ENCODE results near the gene SF3B3. TPM values are rescaled to one million over a fixed set of nuclear protein-coding genes. Genes with fewer than 3 reads are reported as not detected.
"Not testable (repeated sequence)": the region's sequence is repeated elsewhere in the genome, so short reads cannot be mapped to it uniquely, and the experiment has no call there.

SF3B3 gene
- total RNA-seq, 1 donor from 2014 or later = 50.8 TPM

DNA sequence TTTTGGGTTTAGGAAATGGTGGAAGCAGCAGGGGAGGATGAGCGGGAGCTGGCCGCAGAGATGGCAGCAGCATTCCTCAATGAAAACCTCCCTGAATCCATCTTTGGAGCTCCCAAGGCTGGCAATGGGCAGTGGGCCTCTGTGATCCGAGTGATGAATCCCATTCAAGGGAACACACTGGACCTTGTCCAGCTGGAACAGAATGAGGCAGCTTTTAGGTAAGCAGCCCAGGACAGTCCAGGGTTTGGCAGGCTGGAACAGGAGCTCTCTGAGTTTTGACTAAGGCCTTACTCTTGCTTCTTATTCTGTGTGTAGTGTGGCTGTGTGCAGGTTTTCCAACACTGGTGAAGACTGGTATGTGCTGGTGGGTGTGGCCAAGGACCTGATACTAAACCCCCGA, 41.4 kb downstream of the SF3B3 start:
- DNase-seq (ENCODE audit: low read depth in 2 of 2) = no peak

DNA sequence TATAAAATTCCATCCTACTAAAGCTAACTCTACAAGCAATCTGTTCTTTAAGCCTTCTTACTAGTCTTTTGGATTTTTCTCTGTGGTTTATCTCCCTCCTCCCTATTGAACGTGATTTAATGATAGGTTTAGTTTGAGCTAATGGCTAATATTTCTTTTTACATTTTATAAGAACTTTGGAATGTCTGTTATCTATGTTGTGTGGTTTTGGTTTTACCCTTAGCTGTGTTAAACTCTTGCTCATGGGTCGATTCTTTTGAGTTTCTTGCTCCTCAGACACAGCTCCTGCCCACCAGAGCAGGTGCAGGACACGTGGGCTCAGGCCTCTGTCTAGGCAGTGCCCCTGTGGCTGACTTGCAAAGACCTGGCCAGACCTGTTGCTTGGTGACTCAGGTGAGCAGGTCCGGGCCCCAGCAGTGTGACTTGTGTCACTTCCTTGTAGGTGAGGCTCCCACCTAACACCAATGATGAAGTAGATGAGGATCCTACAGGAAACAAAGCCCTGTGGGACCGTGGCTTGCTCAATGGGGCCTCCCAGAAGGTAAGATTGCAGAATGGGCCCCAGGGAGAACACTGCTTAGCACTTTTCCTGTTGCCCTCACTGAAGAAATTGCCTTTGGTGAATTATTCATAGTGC, 45.1 kb downstream of the SF3B3 start:
- DNase-seq (ENCODE audit: low read depth in 2 of 2) = no peak

DNA sequence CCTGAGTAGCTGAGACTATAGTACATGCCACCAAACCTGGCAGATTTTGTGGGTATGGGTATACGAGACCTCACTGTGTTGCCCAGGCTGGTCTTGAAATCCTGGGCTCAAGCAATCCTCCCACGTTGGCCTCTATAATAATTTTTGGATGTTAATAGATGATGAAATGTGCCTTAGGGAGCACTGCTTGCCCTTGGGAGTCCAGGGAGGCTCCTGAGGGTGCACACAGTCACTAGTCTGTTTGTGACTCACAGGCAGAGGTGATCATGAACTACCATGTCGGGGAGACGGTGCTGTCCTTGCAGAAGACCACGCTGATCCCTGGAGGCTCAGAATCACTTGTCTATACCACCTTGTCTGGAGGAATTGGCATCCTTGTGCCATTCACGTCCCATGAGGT, 46.1 kb downstream of the SF3B3 start:
- DNase-seq (ENCODE audit: low read depth in 2 of 2) = no peak

DNA sequence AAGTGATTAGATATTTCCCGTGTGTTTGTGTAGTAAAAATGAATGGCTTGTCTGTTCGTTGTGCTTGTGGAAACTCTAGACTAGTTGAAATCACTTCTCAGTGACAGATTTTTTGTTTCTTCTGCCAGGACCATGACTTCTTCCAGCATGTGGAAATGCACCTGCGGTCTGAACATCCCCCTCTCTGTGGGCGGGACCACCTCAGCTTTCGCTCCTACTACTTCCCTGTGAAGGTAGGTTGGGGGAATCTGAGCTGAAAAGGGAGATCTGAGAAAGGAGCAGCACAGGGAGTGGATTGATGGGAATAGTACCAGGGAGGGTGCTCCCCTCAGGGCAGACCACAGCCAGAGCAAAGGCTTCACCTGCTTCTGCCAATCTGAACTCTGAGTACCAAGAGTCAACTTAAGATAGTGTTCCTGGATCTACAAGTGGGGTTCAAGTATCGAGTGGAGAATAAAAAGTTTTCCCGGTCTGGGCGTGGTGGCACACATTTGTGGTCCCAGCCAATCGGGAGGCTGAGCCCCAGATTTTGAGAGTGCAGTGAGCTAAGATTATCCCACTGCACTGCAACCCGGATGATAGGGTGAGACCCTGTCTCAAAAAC, 47.5 kb downstream of the SF3B3 start:
- no peak for DNase-seq (ENCODE audit: low read depth in 2 of 2)

DNA sequence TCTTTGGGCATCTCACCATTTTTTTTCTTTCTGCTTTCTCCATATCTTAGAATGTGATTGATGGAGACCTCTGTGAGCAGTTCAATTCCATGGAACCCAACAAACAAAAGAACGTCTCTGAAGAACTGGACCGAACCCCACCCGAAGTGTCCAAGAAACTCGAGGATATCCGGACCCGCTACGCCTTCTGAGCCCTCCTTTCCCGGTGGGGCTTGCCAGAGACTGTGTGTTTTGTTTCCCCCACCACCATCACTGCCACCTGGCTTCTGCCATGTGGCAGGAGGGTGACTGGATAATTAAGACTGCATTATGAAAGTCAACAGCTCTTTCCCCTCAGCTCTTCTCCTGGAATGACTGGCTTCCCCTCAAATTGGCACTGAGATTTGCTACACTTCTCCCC, 48.0 kb downstream of the SF3B3 start:
- DNase-seq (ENCODE audit: low read depth in 2 of 2) = peak in 1 of 2 donors; percentile 27

DNA sequence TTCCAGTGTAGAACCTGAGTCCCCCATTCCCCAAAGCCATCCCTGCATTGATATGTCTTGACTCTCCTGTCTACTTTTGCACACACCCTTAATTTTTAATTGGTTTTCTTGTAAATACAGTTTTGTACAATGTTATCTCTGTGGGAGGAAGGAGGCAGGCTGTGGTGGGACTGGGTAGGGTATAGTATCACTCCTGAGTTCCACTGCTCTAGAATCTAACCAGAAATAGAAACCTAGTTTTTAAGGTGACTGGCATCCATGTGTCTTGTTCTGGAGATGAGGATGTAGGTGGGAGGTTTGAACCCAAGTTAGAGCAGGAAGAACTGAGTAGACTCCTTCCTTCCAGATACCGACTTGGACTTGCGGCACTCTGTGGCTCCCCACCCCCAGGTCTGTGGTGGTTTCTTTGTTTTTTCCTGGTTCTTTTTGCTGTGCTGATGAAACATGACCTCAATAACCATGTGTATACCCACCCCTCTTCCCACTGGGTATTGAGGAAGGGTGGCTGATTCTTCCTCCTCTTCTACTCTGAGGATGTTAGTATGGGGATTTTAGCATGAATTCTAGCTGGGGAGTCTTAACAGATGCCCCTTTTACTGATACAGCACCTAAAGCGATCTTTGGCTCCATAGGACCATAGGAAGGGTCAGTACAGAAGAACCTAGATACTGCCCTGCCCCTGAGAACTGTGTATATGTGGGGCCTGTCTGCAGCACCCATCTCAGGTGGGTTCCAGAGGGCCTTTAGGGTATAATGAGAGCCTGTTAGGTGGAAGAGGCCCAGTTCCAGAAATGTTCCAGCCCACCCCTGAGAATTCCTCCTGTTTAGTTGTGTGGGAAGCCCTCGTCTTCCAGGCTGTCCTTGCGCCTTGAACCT, 48.7 kb downstream of the SF3B3 start:
- peak in 1 of 2 donors; percentile 78 for DNase-seq (ENCODE audit: low read depth in 2 of 2)

DNA sequence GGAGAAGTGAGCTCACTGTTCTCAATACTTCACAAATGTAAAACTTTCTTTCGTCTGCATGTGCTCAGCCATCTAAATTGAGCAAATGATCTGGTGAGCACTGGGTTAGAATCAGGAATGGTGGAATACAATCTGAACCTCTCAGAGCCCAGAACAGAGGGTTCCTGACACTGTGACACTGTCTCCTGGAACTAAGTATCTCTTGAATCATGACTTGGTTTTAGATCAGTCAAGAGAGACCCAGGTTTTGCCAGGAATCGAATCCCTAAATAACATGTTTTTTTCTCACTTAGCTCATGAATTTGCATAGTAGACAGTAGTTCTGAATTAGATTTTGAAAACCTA, 49.3 kb downstream of the SF3B3 start:
- DNase-seq (ENCODE audit: low read depth in 2 of 2) = peak; percentile 12 to 13

DNA sequence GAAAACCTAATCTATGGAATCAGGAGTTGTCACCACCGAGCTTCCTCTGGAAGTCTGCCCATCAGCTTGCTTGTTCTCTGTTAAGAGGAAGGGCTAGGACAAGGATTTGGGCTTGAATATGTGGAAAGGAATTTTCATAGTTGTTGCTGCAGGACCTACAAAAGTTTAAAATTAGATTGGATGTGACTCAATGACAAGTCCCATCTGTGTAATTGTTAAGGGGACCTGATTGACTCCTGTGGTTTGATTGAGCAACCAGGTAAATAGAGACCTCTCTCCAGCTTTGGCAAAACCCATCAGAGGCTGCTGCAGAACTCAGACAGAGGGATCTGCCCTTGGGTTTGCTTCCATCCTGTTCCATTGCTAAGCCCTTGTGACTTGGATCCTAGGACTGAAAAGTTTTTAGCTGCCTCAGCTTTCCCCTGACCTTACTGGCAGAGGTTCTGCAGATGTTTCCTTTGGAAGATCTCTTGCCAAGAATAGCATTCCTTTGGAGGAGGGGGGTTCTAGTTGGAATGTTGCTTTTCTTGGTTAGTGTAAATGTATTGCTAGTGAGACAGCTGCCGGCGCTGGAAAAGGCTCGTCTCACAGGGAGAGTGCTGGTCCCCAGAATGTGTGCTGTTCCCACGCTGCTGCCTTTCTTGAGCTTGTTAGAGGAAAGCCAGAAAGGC, 50.0 kb downstream of the SF3B3 start:
- peak; percentile 98 for DNase-seq (ENCODE audit: low read depth in 2 of 2)

DNA sequence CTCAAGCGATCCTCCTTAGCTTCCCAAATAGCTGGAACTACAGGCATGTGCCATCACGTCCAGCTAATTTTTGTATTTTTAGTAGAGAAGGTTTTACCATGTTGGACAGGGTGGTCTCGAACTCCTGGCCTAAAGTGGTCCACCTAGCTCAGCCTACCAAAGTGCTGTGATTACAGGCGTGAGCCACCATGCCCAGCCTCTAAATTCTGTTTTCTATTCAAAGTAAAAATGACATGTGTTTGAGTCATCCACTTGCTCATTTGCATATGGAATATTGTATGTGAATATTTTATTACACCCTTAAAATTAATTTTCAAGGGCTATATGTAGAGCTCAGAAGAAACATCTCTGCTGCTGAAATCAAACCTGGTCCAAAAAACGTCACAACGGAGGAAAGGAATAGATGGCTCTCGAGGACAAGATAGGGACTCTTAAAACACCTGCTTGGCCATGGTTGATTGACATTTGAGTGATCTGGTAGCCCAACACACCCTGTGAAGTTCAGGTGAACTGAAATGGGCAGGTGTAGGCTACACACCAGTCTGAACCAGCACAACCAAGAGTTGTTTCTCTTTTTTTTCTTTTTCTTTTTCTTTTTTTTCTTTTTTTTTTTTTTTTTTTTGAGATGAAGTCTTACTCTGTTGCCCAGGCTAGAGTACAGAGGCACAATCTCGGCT, 51.1 kb downstream of the SF3B3 start:
- peak in 1 of 2 donors; percentile 34 for DNase-seq (ENCODE audit: low read depth in 2 of 2)

DNA sequence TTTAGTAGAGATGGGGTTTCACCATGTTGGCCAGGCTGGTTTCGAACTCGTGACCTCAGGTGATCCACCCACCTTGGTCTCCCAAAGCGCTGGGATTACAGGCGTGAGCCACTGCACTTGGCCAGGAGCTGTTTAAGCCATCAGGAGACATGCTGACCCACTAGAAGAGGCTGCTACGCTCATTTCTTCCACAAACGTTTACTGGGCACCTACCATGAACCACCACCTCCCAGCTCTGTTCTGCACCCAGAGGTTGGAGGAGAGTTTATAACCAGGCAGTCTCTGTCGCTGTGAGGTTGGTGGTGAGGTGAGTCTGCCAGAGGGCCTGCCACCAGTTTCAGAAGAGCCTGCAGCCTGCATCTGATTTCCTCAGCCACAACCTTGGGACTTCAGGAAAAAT, 51.8 kb downstream of the SF3B3 start:
- no peak for DNase-seq (ENCODE audit: low read depth in 2 of 2)

DNA sequence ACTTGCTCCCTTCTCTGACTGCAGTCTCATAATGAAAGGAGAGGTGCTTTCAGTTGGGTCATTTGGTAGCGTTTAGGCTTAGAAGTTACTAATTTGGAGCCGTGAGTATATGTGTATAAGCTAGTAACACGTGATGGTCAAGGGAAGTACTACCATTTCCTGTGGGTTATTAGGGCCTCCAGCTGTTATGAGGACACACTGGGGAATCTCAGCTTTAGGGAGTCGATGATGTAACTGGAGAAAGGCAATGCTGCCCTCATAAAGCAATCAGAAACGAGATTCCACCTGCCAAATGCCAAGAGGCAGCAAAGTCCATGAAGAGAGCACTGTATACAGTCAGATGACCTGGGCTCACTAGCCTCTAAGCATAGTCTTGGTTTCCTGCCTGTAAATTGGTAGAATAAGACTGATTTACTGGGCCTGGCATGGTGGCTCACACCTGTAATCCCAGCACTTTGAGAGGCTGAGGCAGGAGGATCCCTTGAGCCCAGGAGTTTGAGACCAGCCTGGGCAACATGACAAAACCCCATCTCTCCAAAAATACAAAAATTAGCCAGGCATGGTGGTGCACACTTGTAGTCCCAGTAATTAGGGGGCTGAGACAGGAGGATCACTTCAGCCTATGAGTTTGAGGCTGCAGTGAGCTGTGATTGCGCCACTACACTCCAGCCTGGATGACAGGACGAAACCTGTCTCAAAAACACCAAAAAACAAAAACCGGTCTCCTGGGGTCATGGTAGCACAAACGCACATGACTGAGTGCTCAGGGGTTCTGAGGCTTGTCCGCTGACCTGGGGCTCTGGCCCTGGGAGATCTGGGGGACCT, 53.0 kb downstream of the SF3B3 start:
- DNase-seq (ENCODE audit: low read depth in 2 of 2) = peak; percentile 69 to 90

DNA sequence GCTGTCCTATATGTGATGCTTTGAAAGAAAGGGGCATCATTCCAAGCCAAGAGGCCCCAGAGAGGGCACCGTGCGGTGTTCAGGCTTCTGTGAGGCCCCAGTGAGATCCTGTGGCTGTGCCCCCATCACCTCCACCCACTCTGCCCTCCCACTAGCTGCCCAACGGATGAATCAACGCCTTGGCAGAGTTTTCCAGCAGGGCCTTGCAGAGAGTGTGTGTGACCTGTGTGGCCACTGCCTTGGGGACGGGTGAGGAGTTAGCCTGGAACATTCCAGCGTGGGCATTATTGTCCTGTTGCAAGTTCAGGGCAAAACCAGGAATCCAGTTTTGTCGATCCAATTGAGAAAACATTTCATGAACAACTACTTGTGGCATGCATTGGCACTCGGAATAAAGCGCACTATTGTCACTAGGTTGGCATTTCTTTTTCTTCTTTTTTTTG, 53.7 kb downstream of the SF3B3 start:
- DNase-seq (ENCODE audit: low read depth in 2 of 2) = peak; percentile 16 to 19

DNA sequence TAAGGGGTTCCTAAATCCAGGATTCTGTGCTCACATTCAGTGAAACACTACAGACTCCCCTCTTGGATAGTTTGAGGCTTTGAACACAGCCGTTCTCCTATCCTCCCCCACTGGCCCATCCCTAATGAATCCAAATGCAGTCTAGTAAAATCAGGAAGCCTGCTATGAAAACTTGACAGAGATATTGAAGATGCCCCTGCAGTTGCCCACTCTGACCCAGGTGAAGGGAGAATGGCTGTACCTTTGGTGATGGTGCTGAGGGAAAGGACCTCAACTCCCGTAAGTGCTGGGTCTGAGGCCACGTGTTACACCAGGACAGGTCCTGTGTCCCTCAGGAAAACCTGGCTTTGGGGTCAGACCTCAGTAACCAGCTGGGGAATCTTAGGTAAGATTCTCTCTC, 54.4 kb downstream of the SF3B3 start:
- no peak for DNase-seq (ENCODE audit: low read depth in 2 of 2)

DNA sequence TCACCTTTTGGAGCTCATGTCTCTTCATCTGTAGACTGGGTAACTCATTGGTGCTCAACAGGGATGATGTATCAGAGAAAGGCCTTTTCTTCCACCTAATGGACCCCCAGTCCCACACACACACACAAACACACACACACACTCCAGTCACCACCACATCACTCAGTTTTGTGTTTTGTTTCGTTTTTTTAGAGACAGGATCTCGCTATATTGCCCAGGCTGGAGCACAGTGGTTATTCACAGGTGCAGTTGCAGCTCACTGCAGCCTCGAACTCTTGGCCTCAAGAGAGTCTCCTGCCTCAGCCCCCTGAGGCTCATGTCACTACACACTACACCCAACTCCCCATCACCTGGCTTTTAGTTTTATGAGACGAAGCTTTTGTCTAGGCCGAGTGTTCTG, 55.6 kb downstream of the SF3B3 start:
- DNase-seq (ENCODE audit: low read depth in 2 of 2) = no peak

DNA sequence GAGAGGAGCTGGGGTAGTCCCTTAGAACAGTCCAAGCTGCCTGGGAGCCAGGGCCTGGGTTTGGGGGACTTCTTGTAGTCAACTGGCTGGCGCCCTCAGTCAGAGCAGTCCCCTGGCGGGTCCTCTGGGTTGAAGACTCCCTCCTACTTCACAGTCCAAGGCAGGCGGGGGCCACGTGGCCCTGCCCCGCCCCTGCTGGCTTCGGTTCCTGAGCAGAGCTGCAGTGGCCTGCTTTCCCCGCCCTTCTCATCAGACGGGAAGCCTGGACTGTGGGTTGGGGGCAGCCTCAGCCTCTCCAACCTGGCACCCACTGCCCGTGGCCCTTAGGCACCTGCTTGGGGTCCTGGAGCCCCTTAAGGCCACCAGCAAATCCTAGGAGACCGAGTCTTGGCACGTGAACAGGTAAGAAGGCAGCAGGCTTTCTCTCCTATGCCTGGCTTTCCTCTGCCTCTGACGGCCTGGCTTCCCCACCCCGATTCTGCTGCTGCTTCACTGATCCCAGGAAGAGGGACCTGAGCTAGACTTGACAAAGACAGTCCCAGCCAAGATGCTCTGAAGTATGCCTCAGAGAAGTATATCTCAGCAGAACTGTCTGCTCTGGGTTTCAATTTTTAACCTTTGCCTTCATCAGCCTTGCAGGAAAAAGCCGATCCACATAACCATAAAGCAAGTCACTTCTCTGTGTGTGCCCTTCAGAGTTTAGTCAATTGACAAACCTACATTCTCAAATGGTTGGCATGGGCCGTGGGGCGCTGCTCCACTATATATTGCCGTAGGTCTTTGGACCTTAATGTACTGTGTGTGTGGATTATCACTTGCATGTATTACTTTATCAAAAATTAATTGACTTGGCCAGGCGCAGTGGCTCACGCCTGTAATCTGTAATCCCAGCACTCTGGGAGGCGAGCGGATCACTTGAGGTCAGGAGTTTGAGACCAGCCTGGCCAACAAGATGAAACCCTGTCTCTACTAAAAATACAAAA, 56.3 kb downstream of the SF3B3 start:
- no peak for DNase-seq (ENCODE audit: low read depth in 2 of 2)

DNA sequence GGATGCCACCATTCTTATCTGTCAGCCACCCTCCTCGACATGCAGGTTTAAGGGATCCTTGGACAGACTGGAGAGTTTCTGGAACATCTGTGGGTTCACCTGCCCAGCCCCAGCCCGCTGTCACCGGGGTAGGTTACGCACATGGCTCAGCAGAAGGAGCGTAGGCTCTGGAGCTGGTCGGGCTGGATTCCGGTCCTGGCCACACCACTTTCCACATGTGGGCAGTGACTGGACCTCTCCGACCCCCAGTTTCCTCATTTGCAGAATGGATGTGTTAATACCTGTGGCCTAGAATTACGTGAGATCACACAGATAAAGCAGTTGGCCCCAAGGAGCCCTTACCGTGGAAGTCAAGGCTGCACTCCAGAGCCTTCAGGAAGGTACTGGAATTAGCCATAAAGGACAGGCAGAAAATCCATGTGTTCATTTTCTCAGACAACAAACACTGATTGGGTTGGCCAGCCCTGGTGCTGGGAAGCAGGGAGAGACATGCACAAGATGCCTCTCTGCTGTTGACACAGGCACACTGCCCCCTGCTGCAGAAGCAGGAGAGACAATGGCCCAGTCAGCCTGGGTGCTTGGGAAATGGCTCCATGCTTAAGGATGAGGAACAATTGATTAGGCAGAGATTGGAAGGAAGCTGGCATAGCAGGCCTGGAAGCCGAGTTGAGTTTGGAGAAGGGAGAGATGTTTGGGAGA, 58.8 kb downstream of the SF3B3 start:
- peak in 1 of 2 donors; percentile 38 for DNase-seq (ENCODE audit: low read depth in 2 of 2)

DNA sequence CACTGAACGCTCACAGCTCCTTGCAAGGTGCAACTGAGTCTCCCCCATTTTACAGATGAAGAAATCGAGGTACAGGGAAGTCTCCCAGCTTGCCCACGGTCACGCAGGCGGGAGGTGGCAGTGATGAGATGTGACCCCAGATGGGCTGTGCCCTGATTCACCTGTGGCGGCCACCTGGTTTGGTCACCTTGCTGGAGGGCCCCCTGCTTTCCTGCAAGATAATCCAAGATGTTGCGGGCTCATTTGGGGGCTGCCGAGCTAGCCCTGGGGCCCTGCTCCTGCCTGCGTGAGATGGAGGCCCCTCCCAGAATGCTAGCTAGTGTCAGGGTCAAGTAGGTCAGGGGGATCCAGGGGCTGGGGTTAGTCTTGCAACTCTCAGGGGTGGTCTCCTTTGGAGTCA, 63.1 kb downstream of the SF3B3 start:
- no peak for DNase-seq (ENCODE audit: low read depth in 2 of 2)

DNA sequence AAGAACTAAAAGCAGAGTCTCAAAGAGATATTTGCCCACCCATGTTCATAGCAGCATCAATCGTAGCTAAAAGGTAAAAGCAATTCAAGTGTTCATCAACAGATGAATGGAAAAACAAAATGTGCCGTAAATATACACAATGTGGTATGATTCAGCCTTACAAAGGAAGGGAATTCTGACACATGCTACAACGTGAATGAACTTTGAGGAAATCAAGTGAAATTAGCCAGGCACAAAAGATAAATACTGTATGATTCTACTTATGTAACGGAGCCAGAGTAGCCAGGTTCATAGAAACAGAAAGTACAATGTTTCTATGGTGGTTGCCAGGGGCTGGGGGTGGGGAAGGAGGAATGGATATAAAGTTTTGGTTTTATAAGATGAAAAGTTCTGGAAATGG, 64.9 kb downstream of the SF3B3 start:
- peak; percentile 94 for DNase-seq (ENCODE audit: low read depth in 2 of 2)

DNA sequence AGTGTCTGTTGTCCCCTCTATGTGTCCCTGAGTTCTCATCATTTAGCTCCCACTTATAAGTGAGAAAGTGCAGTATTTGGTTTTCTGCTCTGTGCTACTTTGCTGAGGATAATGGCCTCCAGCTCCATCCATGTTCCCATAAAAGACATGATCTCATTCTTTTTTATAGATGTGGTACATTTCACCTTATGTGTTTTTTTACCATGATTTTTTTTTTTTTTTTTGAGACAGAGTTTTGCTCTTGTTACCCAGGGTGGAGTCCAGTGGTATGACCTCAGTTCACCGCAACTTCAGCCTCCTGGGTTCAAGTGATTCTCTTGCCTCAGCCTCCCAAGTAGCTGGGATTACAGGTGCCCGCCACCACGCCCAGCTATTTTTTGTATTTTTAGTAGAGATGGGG, 65.8 kb downstream of the SF3B3 start:
- not testable (repeated sequence) for DNase-seq (ENCODE audit: low read depth in 2 of 2)
